ENCODE data around the gene CCN6. TPM values are rescaled to one million over a fixed set of nuclear protein-coding genes. Genes with fewer than 3 reads are reported as not detected.

Gene CCN6
- total and polyA plus RNA-seq, 4 donors, result 0.54 TPM; not detected in 3

DNA sequence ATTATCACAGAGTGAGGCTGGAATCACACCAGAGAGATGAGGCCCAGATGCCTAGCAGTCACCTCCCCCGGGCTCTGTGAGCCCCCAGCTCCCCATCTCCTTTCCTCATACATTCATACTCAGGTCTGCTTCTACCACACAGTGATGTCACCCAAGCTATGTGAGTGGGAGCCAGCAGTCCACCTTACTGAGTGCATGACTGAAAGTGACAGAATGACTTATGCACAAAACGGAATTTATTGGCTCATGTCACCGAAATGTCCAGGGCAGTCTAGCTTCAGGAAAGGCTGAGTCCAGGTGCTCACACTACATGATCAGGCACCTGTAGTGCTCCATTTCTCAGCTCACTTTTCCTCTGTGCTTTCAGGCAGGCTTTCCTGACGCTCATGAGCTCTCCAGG is 36.7 kb upstream of the CCN6 start (continued):
- TF ChIP-seq YY1 (IDR thresholded peaks at IDR 0.05) (no peak), EGR1 (IDR thresholded peaks at IDR 0.05; ENCODE audit: low read depth in 2 of 2) (no peak), FOXA1 (IDR thresholded peaks at IDR 0.05) (no peak)

DNA sequence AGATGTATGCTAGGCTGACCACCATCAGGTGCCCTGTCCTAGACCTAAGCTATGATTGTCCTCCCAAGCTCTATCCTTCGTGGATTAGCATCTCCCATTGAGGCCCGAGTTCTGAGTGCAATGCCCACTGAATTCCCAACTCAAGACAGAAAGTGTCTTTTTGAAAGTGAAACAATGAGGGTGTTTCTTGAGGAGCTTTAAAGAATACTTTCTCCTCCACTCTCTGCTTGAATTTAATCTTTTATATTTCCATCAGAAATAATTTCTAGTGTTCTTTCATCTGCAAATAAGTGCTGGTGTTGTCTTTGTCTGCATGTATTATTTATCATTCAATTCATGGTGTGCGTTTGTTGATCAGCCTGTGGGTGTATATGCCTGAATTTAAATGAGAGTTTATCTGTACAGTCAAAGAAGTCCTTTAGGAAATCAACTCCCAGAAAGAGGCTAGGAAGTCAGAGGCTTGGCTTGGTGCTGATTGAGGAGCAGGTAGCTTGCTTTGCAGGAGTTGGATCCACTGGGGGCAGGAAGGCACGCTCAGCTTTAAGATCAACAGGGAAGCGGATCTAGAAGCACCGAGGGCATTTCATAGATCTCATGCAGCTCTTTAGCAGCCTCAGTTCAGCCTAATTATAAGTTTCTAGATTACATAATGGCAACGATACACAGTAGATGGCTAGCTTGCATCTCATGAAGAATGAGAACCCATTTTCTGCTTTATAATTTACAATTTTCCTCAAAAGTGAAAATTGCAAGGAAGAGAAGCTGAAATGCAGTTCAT is 36.0 kb upstream of the CCN6 start:
- TF ChIP-seq SP1 (IDR thresholded peaks at IDR 0.05), result no peak
- TF ChIP-seq, protein P1, sequence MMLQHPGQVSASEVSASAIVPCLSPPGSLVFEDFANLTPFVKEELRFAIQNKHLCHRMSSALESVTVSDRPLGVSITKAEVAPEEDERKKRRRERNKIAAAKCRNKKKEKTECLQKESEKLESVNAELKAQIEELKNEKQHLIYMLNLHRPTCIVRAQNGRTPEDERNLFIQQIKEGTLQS (IDR thresholded peaks at IDR 0.05), result no peak
- TF ChIP-seq NR2F2 (IDR thresholded peaks at IDR 0.05), result no peak
- TF ChIP-seq, protein P2, sequence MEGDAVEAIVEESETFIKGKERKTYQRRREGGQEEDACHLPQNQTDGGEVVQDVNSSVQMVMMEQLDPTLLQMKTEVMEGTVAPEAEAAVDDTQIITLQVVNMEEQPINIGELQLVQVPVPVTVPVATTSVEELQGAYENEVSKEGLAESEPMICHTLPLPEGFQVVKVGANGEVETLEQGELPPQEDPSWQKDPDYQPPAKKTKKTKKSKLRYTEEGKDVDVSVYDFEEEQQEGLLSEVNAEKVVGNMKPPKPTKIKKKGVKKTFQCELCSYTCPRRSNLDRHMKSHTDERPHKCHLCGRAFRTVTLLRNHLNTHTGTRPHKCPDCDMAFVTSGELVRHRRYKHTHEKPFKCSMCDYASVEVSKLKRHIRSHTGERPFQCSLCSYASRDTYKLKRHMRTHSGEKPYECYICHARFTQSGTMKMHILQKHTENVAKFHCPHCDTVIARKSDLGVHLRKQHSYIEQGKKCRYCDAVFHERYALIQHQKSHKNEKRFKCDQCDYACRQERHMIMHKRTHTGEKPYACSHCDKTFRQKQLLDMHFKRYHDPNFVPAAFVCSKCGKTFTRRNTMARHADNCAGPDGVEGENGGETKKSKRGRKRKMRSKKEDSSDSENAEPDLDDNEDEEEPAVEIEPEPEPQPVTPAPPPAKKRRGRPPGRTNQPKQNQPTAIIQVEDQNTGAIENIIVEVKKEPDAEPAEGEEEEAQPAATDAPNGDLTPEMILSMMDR (IDR thresholded peaks at IDR 0.05; ENCODE audit: low read depth, low read length, missing input control), result no peak
- Histone ChIP-seq H3K9ac (ENCODE audit: low read depth in 1 of 2, low read length in 2 of 2) (no peak overlapping the region), H3K4me1 (ENCODE audit: control insufficient read depth in 4 of 4, insufficient read depth in 4 of 4, low read length in 3 of 4) (peaks cover 1 to 24% (median 17%) of the 10 kb centered on the region in 4 donors), H3K36me3 (ENCODE audit: control insufficient read depth in 4 of 4, insufficient read depth in 3 of 4, low read depth in 1 of 4, low read length in 3 of 4) (no peaks in the 10 kb centered on the region), H3K27me3 (ENCODE audit: control insufficient read depth in 4 of 4, insufficient read depth in 4 of 4, low read length in 3 of 4) (no peaks in the 10 kb centered on the region), H3K4me3 (ENCODE audit: low read depth in 1 of 3, low read length in 3 of 3) (peak overlapping the region in 1 of 3 donors; percentile 14), H3K27ac (ENCODE audit: low read depth in 1 of 2, low read length in 2 of 2) (peak overlapping the region; percentile 31 to 32), H3K9me3 (ENCODE audit: control insufficient read depth in 4 of 4, low read length in 3 of 4) (no peaks in the 10 kb centered on the region)
- 60% methylated on average over 7 of the region's 7 CpGs for WGBS
- no peak for DNase-seq (ENCODE audit: low spot score)

DNA sequence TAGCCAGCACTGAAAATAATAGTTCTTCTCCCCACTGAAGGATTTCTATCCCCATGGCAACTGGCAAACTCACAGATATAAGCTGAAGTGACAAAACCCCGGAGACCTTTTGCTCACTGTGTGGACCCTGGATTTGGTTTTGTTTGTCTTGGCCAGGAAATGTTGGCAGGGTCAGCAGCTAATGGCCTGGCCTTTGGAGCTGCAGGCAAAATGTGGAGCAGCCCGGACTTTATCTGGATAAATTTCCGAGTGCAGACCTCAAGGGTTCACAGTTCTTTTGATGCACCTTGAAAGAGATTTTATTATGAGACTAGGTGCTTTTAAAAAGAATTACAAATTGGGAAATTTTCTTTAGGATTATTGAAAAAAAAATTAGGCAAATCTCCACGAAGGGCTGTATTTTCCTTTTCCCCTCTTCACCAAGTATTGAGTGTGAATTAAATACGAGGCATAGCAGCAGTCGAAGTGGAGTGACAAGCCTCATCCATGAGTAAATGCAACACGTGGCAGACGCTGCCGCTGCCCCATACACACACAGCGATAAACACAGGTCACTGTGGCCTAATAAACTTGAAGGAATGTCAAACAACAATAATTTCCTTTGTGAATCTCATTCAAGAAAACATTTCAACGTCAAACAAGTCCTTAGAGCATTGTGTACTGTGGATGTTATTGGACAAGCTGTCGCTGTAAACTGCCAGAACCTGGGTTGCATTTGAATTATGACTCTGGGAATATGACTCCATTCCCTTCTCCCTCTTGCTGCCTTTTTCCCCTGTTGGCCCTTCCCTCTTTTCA is 35.1 kb upstream of the CCN6 start:
- Histone ChIP-seq H3K4me1 (ENCODE audit: control insufficient read depth in 4 of 4, insufficient read depth in 4 of 4, low read length in 3 of 4) (peaks cover 1 to 24% (median 17%) of the 10 kb centered on the region in 4 donors), H3K27me3 (ENCODE audit: control insufficient read depth in 4 of 4, insufficient read depth in 4 of 4, low read length in 3 of 4) (no peaks in the 10 kb centered on the region), H3K9ac (ENCODE audit: low read depth in 1 of 2, low read length in 2 of 2) (no peak overlapping the region), H3K36me3 (ENCODE audit: control insufficient read depth in 4 of 4, insufficient read depth in 3 of 4, low read depth in 1 of 4, low read length in 3 of 4) (no peaks in the 10 kb centered on the region), H3K4me3 (ENCODE audit: low read depth in 1 of 3, low read length in 3 of 3) (peak overlapping the region in 1 of 3 donors; percentile 14), H3K9me3 (ENCODE audit: control insufficient read depth in 4 of 4, low read length in 3 of 4) (peaks cover 0 to 2% (median 0%) of the 10 kb centered on the region in 4 donors), H3K27ac (ENCODE audit: low read depth in 1 of 2, low read length in 2 of 2) (peak overlapping the region; percentile 31 to 44)
- WGBS, result 15% methylated on average over 12 of the region's 12 CpGs
- DNase-seq (ENCODE audit: low spot score), result peak; percentile 56
- TF ChIP-seq, protein P1 (IDR thresholded peaks at IDR 0.05), result no peak
- peak; percentile 89 to 92 for TF ChIP-seq RXRA (IDR thresholded peaks at IDR 0.05)
- peak; percentile 92 to 99 for TF ChIP-seq HNF4A (conservative IDR thresholded peaks at IDR 0.05)
- peak in 1 of 2 donors; percentile 50 for TF ChIP-seq GABPA (IDR thresholded peaks at IDR 0.05 in 1 of 2, conservative IDR thresholded peaks at IDR 0.05 in 1 of 2)
- peak; percentile 56 for TF ChIP-seq RAD21 (IDR thresholded peaks at IDR 0.05)
- TF ChIP-seq, protein P3, sequence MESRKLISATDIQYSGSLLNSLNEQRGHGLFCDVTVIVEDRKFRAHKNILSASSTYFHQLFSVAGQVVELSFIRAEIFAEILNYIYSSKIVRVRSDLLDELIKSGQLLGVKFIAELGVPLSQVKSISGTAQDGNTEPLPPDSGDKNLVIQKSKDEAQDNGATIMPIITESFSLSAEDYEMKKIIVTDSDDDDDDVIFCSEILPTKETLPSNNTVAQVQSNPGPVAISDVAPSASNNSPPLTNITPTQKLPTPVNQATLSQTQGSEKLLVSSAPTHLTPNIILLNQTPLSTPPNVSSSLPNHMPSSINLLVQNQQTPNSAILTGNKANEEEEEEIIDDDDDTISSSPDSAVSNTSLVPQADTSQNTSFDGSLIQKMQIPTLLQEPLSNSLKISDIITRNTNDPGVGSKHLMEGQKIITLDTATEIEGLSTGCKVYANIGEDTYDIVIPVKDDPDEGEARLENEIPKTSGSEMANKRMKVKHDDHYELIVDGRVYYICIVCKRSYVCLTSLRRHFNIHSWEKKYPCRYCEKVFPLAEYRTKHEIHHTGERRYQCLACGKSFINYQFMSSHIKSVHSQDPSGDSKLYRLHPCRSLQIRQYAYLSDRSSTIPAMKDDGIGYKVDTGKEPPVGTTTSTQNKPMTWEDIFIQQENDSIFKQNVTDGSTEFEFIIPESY (IDR thresholded peaks at IDR 0.05), result peak; percentile 83
- TF ChIP-seq HNF4G (IDR thresholded peaks at IDR 0.05), result peak; percentile 67
- peak; percentile 98 for TF ChIP-seq NR2F2 (IDR thresholded peaks at IDR 0.05)
- TF ChIP-seq, protein P4, sequence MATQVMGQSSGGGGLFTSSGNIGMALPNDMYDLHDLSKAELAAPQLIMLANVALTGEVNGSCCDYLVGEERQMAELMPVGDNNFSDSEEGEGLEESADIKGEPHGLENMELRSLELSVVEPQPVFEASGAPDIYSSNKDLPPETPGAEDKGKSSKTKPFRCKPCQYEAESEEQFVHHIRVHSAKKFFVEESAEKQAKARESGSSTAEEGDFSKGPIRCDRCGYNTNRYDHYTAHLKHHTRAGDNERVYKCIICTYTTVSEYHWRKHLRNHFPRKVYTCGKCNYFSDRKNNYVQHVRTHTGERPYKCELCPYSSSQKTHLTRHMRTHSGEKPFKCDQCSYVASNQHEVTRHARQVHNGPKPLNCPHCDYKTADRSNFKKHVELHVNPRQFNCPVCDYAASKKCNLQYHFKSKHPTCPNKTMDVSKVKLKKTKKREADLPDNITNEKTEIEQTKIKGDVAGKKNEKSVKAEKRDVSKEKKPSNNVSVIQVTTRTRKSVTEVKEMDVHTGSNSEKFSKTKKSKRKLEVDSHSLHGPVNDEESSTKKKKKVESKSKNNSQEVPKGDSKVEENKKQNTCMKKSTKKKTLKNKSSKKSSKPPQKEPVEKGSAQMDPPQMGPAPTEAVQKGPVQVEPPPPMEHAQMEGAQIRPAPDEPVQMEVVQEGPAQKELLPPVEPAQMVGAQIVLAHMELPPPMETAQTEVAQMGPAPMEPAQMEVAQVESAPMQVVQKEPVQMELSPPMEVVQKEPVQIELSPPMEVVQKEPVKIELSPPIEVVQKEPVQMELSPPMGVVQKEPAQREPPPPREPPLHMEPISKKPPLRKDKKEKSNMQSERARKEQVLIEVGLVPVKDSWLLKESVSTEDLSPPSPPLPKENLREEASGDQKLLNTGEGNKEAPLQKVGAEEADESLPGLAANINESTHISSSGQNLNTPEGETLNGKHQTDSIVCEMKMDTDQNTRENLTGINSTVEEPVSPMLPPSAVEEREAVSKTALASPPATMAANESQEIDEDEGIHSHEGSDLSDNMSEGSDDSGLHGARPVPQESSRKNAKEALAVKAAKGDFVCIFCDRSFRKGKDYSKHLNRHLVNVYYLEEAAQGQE (IDR thresholded peaks at IDR 0.05), result peak; percentile 73
- TF ChIP-seq JUND (IDR thresholded peaks at IDR 0.05), result peak in 1 of 2 donors; percentile 74
- TF ChIP-seq TAF1 (conservative IDR thresholded peaks at IDR 0.05), result no peak
- peak; percentile 70 for TF ChIP-seq FOXA2 (IDR thresholded peaks at IDR 0.05)
- TF ChIP-seq, protein P5, sequence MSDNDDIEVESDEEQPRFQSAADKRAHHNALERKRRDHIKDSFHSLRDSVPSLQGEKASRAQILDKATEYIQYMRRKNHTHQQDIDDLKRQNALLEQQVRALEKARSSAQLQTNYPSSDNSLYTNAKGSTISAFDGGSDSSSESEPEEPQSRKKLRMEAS (IDR thresholded peaks at IDR 0.05), result peak; percentile 68
- TF ChIP-seq EGR1 (IDR thresholded peaks at IDR 0.05; ENCODE audit: low read depth in 2 of 2), result peak in 1 of 2 donors; percentile 55
- peak; percentile 86 for TF ChIP-seq SP1 (IDR thresholded peaks at IDR 0.05)
- TF ChIP-seq FOXA1 (IDR thresholded peaks at IDR 0.05), result peak; percentile 65
- peak; percentile 88 for TF ChIP-seq YY1 (IDR thresholded peaks at IDR 0.05)

Measured in liver (tissue), 9 donors.